PC-3 (cell line): Measurements from ENCODE around the gene ZFTA. TPM values are rescaled to one million over a fixed set of nuclear protein-coding genes. Genes with fewer than 3 reads are reported as not detected.

Source experiments
- ATAC-seq: fragments of 200-7000 bp; cut with Tn5 transposase; 2 replicates; pipeline ENCODE4 v1.9.1; 2020; ENCODE audit warnings: mild to moderate bottlenecking, moderate library complexity
- BruUV-seq: library from RNA; stranded (reverse); fragments of 400-500 nt; replicated peaks from 2 replicates; lab custom pipeline; 2021; lab: Mats Ljungman, UMichigan
- CTCF ChIA-PET: fragments of 300-600 bp; sonication (Branson Sonifier 250); formaldehyde crosslinking; loops from one replicate; lab custom pipeline; 2022; ENCODE audit warnings: antibody characterized with exemption; lab: Charles Lee
- POLR2A ChIA-PET: fragments of 300-600 bp; sonication (Branson Sonifier 250); formaldehyde crosslinking; loops from one replicate; lab custom pipeline; 2022; ENCODE audit warnings: antibody characterized with exemption; ENCODE audit not compliant: unreplicated experiment; lab: Charles Lee
- DNase-seq: peaks from one replicate; pipeline ENCODE4 v3.0.0-alpha.2; 2015
- H2AFZ ChIP-seq: fragments of 300-600 bp; sonication (generic); 2 replicates; pipeline ENCODE4 v1.6.0; 2016; ENCODE audit warnings: antibody characterized with exemption, low read length
- H3F3A ChIP-seq: fragments of 300-600 bp; sonication (generic); one replicate; pipeline ENCODE4 v1.6.0; 2017; ENCODE audit warnings: antibody characterized with exemption, low read length, control low read depth, mild to moderate bottlenecking; ENCODE audit not compliant: unreplicated experiment
- H3K27ac ChIP-seq: fragments of 300-600 bp; sonication (generic); 2 replicates; pipeline ENCODE4 v1.5.1; 2016; ENCODE audit warnings: mild to moderate bottlenecking, low read length
- H3K27me3 ChIP-seq: fragments of 300-600 bp; sonication (generic); 2 replicates; pipeline ENCODE4 v1.6.1; 2016; ENCODE audit warnings: low read length, mixed read lengths
- H3K36me3 ChIP-seq: fragments of 300-600 bp; sonication (generic); 2 replicates; pipeline ENCODE4 v1.6.1; 2016; ENCODE audit warnings: low read depth, mixed run types, low read length, mixed read lengths
- H3K4me1 ChIP-seq: fragments of 300-600 bp; sonication (generic); 2 replicates; pipeline ENCODE4 v1.5.1; 2016; ENCODE audit warnings: low read length; ENCODE audit not compliant: insufficient read depth
- H3K4me2 ChIP-seq: fragments of 300-600 bp; sonication (generic); 2 replicates; pipeline ENCODE4 v1.6.0; 2016; ENCODE audit warnings: low read length
- H3K4me3 ChIP-seq: fragments of 300-600 bp; sonication (generic); 2 replicates; pipeline ENCODE4 v1.5.1; 2016; ENCODE audit warnings: mild to moderate bottlenecking, low read length, mixed read lengths
- H3K79me2 ChIP-seq: fragments of 300-600 bp; sonication (generic); 2 replicates; pipeline ENCODE4 v1.6.1; 2017; ENCODE audit warnings: low read length, mixed read lengths
- H3K9ac ChIP-seq: fragments of 300-600 bp; sonication (generic); 2 replicates; pipeline ENCODE4 v1.6.0; 2016; ENCODE audit warnings: mild to moderate bottlenecking, low read length
- H3K9me2 ChIP-seq: fragments of 300-600 bp; sonication (generic); replicated peaks from 2 replicates; pipeline ENCODE4 v1.6.1; 2016; ENCODE audit warnings: mixed run types, low read length, mixed read lengths
- H3K9me3 ChIP-seq: fragments of 300-600 bp; sonication (generic); 2 replicates; pipeline ENCODE4 v1.6.1; 2016; ENCODE audit warnings: low read length, mixed read lengths
- H4K20me1 ChIP-seq: fragments of 300-600 bp; sonication (generic); 2 replicates; pipeline ENCODE4 v1.6.1; 2016; ENCODE audit warnings: low read length, mixed read lengths
- EZH2 ChIP-seq: fragments of 300-600 bp; sonication (generic); IDR thresholded peaks from one replicate; pipeline ENCODE4 v1.6.1; 2017; ENCODE audit warnings: antibody characterized with exemption, mild to moderate bottlenecking, low read length; ENCODE audit not compliant: unreplicated experiment
- EZH2phosphoT487 ChIP-seq: fragments of 300-600 bp; sonication (generic); IDR thresholded peaks from 2 replicates; pipeline ENCODE4 v1.6.1; 2018; ENCODE audit warnings: mild to moderate bottlenecking, antibody characterized with exemption, low read length, borderline replicate concordance
- intact Hi-C: fragments of 100-400 bp; cut with micrococcal nuclease; formaldehyde crosslinking; loops from 2 replicates; pipeline ENCODE4 v1.9.0; 2023
- total RNA-seq: library from RNA; depleted of rRNA; stranded (reverse); fragments of >200 nt; gene quantifications from 2 replicates; pipeline ENCODE4 v1.2.3, GENCODE V29; 2014
- TF ChIP-seq, protein P1 (sequence below): fragments of 300-600 bp; sonication (generic); conservative IDR thresholded peaks from 2 replicates; pipeline ENCODE4 v1.5.1; 2017; ENCODE audit warnings: antibody characterized with exemption, low read depth, mild to moderate bottlenecking, low read length

Gene ZFTA
- total RNA-seq, 1 experiment from 2014 or later: 15.1 TPM

DNA sequence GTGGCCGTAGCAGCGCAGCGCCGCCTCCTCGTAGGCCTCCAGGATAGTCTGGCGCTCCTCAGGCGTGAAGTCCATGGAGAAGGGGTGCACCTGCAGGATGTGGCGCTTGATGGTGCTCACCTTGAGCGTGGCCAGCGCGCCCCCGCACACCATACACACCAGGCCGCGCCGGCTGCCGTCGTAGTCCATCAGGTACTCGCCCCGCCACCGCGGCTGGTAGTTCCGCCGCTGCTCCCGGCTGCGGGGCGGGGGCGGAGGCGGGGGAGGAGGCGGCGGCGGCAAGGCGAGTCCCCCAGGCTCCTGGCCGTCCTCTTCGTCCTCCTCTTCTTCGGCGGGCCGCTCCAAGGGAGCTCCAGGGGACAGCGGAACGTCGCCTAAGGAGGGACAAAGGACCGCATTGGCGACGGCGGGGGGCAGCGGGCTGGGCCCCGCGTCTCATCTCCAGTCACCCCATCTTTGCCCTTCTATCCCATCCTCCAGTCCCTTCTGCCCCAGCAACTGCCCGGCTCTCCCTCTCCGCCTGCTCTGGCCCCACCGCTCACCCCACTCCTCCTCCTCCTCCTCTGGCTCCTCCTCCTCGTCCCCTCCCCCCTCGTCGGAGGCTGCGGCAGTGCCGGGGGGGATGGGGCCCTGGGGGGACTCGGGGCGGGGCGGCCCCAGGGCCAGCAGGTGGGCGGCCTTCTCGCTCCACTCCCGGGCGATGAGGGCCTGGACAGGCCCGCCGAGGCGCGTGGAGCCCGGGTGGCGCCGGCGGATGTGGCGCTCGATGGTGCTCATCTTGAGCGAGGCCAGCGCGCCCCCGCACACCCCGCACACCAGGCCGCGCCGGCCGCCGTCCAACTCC, 4.9 kb downstream of the ZFTA start:
- DNase-seq (no peak), ATAC-seq (no peak)
- Histone ChIP-seq H3F3A (no peaks in the 10 kb centered on the region), H3K9ac (no peak overlapping the region), H3K9me2 (no peaks in the 10 kb centered on the region), H3K9me3 (no peaks in the 10 kb centered on the region), H4K20me1 (peaks cover 13% of the 10 kb centered on the region), H3K36me3 (peaks cover 4% of the 10 kb centered on the region; the same call in 1 of the 2 replicates), H3K4me2 (peak overlapping the region; percentile 75; the same call in 1 of the 2 replicates), H3K79me2 (peaks cover 21% of the 10 kb centered on the region), H2AFZ (no peak overlapping the region), H3K27ac (no peak overlapping the region), H3K27me3 (no peaks in the 10 kb centered on the region), H3K4me1 (peaks cover 9% of the 10 kb centered on the region; the same call in 1 of the 2 replicates), H3K4me3 (no peak overlapping the region)
- no TSS peak for BruUV-seq
- POLR2A ChIA-PET: no interaction called here
- CTCF ChIA-PET: no interaction called here
- no peak for TF ChIP-seq EZH2phosphoT487
- TF ChIP-seq, protein P1, sequence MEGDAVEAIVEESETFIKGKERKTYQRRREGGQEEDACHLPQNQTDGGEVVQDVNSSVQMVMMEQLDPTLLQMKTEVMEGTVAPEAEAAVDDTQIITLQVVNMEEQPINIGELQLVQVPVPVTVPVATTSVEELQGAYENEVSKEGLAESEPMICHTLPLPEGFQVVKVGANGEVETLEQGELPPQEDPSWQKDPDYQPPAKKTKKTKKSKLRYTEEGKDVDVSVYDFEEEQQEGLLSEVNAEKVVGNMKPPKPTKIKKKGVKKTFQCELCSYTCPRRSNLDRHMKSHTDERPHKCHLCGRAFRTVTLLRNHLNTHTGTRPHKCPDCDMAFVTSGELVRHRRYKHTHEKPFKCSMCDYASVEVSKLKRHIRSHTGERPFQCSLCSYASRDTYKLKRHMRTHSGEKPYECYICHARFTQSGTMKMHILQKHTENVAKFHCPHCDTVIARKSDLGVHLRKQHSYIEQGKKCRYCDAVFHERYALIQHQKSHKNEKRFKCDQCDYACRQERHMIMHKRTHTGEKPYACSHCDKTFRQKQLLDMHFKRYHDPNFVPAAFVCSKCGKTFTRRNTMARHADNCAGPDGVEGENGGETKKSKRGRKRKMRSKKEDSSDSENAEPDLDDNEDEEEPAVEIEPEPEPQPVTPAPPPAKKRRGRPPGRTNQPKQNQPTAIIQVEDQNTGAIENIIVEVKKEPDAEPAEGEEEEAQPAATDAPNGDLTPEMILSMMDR: no peak
- TF ChIP-seq EZH2: no peak
- intact Hi-C loops: loop anchor here (10.0 kb wide), 1 partner anchor 381 kb away; no protein-coding TSS in a partner anchor

DNA sequence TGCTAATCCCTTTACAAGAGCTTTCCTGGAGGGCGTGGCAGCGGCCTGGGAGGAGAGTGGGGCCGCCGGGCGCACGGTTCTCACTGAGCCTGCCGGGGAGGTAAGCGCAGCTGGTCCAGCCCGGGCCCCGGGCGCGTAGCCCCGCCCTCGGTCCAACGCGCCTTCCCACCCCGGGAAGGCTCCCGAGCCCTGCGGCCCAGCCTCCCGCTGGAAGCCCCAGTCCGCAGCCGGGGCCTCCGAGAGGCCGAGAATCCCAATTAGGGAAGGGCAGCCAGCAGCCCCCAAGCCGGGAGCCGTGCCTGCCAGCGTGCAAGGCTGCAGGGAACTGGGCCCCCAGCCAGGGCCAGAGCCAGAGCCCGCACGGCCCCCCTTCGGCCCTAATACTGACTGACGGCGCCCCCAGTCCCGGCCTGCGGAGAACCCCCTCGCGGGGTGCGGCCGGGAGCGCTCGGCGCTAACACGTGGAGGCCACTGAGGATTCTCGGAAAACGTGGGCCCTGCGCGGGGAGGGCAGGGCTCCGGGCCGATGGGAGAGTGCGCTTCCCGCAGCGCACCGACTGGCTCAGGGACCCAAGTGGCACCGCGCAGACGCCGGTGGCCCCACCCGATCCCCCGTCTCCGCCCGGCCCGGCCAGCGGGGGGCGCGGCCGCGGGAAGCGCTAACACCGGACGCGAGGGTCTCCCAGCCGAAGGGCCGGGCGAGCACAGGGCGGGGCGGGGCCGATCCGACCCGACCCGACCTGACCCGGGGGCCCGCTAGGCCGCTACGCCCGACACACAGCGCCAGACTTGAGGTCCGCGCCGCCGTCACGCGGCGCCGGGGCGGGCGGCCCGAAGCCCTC, 5.7 kb downstream of the ZFTA start:
- H3K9me2 ChIP-seq: no peaks in the 10 kb centered on the region
- peak overlapping the region; percentile 56 for H3K4me3 ChIP-seq
- H3K9ac ChIP-seq: peak overlapping the region; percentile 47; the same call in 1 of the 2 replicates
- BruUV-seq: no TSS peak
- no peaks in the 10 kb centered on the region for H3F3A ChIP-seq
- H3K4me1 ChIP-seq: peaks cover 9% of the 10 kb centered on the region; the same call in 1 of the 2 replicates
- H2AFZ ChIP-seq: peak overlapping the region; percentile 62; the same call in 1 of the 2 replicates
- H4K20me1 ChIP-seq: peaks cover 12% of the 10 kb centered on the region
- peaks cover 19% of the 10 kb centered on the region for H3K79me2 ChIP-seq
- no peak overlapping the region for H3K27ac ChIP-seq
- H3K36me3 ChIP-seq: peaks cover 8% of the 10 kb centered on the region; the same call in 1 of the 2 replicates
- H3K9me3 ChIP-seq: no peaks in the 10 kb centered on the region
- ChIA-PET POLR2A (no interaction called here), CTCF (no interaction called here)
- intact Hi-C loops: loop anchor here (10.0 kb wide), 1 partner anchor 382 kb away; no protein-coding TSS in a partner anchor
- no peaks in the 10 kb centered on the region for H3K27me3 ChIP-seq
- DNase-seq (peak; percentile 33), ATAC-seq (peak; percentile 49)
- peak overlapping the region; percentile 75 for H3K4me2 ChIP-seq
- TF ChIP-seq, protein P1: no peak; the same call in 1 of the 2 replicates
- TF ChIP-seq EZH2: no peak
- TF ChIP-seq EZH2phosphoT487: no peak
